HG02759 (cell line): ENCODE measurements around the gene CARTPT.

ENCODE experiments used
- ATAC-seq: cut with Tn5 transposase; IDR thresholded peaks from one replicate; pipeline ENCODE4 v1.9.1; 2021; ENCODE audit warnings: mild to moderate bottlenecking, moderate library complexity; ENCODE audit not compliant: unreplicated experiment

The CARTPT gene

GRCh38 chr5:71719063-71719964, at the start of gene CARTPT:
Gene CARTPT, plus strand, starts transcription at chr5:71719275. Its CDS starts 19 bp downstream, at chr5:71719294.
- no peak for ATAC-seq

- ATAC-seq, result no peak
Observed at GRCh38 chr5:71677977-71678376, 41.1 kb upstream of the CARTPT start.

- no peak for ATAC-seq
Observed at GRCh38 chr5:71679714-71680113, 39.4 kb upstream of the CARTPT start.

DNA sequence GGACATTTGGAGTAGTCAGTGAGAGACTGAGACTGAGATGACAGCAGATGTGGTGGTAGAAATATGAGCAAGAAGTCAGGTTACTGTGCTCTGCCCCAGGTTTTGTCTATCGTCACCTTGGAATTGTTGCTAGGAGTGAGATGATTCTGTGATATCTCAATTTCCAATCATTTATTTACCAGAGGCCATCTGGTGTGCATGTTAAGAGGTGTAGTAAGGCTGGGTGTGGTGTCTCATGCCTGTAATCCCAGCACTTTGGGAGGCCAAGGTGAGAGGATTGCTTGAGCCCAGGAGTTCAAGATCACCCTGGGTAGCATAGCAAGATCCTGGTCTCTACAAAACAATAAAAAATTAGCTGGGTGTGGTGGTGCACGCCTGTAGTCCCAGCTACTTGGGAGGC, 38.6 kb upstream of the CARTPT start:
- no peak for ATAC-seq

DNA sequence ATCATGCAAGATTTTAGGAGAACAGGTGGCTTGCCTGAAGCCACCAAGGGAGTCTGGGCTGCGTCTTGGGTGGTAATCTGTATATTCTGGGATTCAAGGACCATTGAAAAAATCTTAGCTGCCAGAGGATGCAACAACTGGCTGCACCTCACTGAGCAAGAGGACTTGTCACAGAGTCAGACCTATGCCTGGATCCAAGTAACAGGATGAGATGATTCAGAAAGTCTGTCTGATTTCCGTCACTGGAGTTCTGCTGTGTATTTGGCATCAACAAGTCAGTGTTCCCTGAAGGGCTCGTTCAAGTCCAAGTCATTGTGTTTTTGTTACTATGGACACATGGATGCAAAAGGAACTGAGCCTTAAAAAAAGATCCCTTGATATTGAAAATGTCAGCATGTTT, 37.8 kb upstream of the CARTPT start:
- ATAC-seq, result no peak

GRCh38 chr5:71684309-71684708, 34.8 kb upstream of the CARTPT start:
- ATAC-seq, result no peak

DNA sequence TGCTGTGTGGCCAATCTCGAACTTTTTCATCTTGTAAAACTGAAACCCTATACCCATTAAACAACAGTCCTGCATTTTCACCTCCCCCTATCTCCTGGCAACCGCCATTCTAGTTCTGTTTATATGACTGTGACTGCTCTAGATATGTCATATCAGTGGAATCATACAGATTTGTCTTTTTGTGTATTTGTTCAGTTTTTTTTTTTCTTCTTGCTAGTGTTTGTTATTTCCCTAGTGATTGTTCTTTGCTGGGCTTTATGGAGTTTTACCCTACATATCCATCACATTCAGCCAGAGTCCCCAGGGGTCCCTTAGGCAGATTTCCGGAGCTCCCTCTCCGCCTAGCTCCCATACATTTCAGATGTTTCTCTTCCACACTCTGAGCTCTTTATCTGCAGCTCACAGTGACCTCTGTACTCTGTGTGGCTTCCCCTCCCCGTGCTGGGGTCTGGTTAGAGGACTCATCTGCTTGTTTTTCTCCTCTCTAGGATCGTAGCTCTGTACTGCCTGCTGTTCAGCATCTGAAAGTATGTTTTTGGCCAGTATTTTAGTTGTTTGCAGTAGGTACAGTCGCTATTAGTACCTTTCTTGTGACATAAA, 25.1 kb upstream of the CARTPT start:
- ATAC-seq, result no peak

GRCh38 chr5:71695071-71695470, 24.0 kb upstream of the CARTPT start:
- no peak for ATAC-seq

- no peak for ATAC-seq
Observed at GRCh38 chr5:71695595-71695994, 23.5 kb upstream of the CARTPT start.

DNA sequence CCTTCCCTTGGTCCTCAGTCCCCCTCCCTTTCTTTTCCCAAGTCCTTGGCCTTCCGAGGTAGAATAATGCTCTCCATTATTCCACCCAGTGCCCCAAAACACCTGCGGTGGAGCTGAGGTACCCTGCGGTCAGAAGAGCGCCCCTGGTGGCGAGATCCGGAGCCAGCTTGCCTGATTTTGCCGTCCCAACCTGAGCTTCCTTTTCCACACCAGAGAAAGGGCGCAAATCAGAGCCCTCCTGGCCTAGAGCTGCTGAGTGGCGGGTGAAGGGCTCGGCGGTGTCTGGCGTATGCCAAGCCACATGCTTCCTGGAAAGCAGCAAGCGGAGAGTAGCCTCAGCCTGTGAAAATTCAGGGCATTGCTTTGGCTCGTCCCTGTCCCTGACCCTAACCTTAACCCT, 21.1 kb upstream of the CARTPT start:
- no peak for ATAC-seq

DNA sequence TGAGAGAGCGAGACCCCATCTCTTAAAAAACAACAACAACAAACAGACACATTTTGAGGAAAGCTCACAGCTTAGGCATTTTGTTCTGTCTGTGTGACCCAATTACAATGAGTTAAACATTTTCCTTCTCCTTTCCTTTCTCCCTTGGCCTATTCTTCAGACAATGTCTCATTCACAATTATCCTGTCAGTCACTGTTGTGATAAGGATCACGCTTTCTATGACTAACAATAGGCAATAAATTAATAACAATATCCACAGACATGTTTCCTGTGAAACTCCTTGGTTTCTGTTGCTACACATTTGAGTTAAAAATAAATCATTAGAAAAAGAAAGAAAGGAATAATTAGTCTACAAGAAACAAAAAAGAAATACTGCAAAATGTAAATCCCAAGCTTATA, 19.8 kb upstream of the CARTPT start:
- no peak for ATAC-seq

- ATAC-seq, result no peak
Observed at GRCh38 chr5:71699751-71700150, 19.3 kb upstream of the CARTPT start.

- ATAC-seq, result no peak
Observed at GRCh38 chr5:71700803-71701202, 18.3 kb upstream of the CARTPT start.

GRCh38 chr5:71701407-71701806, 17.7 kb upstream of the CARTPT start:
- ATAC-seq, result no peak

DNA sequence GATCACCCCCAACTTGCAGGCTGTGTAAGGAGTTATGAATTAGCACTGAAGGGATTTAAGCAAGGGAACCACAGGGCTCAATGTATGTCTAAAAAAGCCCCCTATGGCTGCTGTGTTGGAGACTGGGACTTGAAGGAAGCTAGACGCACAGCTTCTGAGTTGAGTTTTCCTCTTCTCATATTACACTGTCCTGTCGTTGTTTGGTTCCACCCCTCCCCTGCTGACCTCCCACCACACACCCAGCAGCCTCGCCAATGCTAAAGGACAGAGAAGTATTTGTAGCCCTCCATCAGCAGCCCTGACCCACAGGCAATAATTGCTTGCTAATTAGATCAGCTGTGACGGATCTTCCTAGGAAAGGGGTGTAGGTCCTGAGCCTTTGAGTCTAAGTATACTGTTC, 15.1 kb upstream of the CARTPT start:
- no peak for ATAC-seq

DNA sequence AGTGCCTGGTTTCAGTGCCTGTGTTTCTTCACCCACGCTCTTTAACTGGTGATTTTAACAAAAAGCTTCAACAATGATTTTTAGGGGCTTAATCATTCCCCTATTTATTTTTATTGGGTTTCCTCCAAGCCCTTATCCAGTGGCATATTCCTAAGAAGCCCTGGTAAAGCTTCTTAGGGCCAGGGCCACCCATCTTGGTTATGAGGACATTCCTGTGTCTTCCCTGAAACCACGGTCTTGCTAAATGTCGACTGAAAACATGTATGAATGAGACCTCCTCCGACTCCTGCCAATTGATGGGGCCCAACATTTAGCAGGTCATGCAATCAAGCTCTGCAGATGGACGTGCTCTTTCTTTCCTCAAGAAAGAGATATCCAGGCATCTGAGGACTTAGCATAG, 13.7 kb upstream of the CARTPT start:
- no peak for ATAC-seq

- no peak for ATAC-seq
Observed at GRCh38 chr5:71706906-71707305, 12.2 kb upstream of the CARTPT start.

GRCh38 chr5:71711610-71712009, 7.5 kb upstream of the CARTPT start:
- ATAC-seq, result no peak

- ATAC-seq, result no peak
Observed at GRCh38 chr5:71714911-71715310, 4.2 kb upstream of the CARTPT start.

DNA sequence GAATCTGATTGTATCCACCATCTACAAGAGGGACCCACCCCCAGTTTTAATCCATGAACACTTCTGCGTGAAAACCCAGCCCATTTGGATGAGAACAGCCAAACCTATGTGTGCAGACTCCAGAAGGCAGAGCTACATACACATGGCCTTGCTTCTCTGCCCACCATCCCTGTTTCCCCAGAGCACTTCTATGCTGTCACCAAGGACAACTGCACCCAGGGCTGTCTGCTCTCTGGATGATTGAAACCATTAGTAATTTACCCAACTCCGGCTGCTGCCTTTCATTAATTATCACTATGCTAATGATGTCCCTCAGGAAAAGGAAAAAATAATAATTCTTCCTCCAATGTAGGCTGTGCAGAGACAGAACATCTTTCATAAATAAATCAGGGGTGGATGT, 8.9 kb downstream of the CARTPT start:
- ATAC-seq, result no peak

DNA sequence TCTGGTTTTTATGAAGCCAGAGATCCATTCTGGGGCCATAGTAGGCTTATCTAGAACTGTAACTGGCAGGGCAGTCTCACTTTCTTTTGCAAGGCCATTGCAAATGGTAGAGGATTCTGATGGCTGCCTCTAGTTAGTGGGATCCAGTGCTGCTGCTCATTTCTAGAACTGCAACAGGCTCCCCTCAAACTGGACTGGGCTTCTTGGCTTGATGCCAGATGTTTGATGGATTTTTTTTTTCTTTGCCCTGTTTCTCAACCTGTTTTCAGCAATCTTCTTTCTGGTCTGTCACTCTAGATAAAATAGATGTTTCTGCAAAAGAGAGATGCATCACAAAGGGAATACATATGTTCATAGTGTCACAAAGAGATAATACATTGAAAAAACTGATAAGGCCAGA, 11.9 kb downstream of the CARTPT start:
- ATAC-seq, result no peak

GRCh38 chr5:71732011-71732410, 12.9 kb downstream of the CARTPT start:
- ATAC-seq, result no peak
